Limb (tissue), 2 donors: Measurements from ENCODE around the gene ZNF772.
"Not testable (repeated sequence)": the region's sequence is repeated elsewhere in the genome, so short reads cannot be mapped to it uniquely, and the experiment has no call there.

Experiments used
- DNase-seq, 2 donors: peaks; one replicate each; pipeline ENCODE4 v3.0.0-alpha.2; 2016; ENCODE audit errors: extremely low spot score in 2 of 2

Gene ZNF772

GRCh38 chr19:57477191-57478008 lies at the start of gene ZNF772:
TSS of gene ZNF772 (minus strand) at chr19:57477566. CDS start at chr19:57477309, 257 bp downstream.
- DNase-seq, result peak; percentile 90 to 95

GRCh38 chr19:57518021-57518420 lies 40.7 kb upstream of the ZNF772 start:
- DNase-seq, result not testable (repeated sequence)

- DNase-seq, result no peak
Observed at GRCh38 chr19:57515255-57515654, 37.9 kb upstream of the ZNF772 start.

GRCh38 chr19:57512845-57513244 lies 35.5 kb upstream of the ZNF772 start:
- no peak for DNase-seq

- DNase-seq, result no peak
Observed at GRCh38 chr19:57511484-57511883, 34.1 kb upstream of the ZNF772 start.

- no peak for DNase-seq
Observed at GRCh38 chr19:57506163-57506562, 28.8 kb upstream of the ZNF772 start.

- not testable (repeated sequence) for DNase-seq
Observed at GRCh38 chr19:57500400-57500799, 23.0 kb upstream of the ZNF772 start.

GRCh38 chr19:57499680-57500395 lies 22.5 kb upstream of the ZNF772 start, which contains the start of gene ZNF773:
TSS of gene ZNF773 (plus strand) at chr19:57499938. CDS start at chr19:57500081, 143 bp downstream.
- DNase-seq, result peak; percentile 90 to 96

GRCh38 chr19:57499332-57499679 lies 21.9 kb upstream of the ZNF772 start:
- DNase-seq, result not testable (repeated sequence)

GRCh38 chr19:57488299-57488644 lies 10.9 kb upstream of the ZNF772 start:
- DNase-seq, result not testable (repeated sequence)

- peak; percentile 92 for DNase-seq
Observed at GRCh38 chr19:57487477-57488298, 10.3 kb upstream of the ZNF772 start, which contains the start of gene ZNF419. TSS of gene ZNF419 (plus strand) at chr19:57487750. CDS start at chr19:57487951, 201 bp downstream.

- no peak for DNase-seq
Observed at GRCh38 chr19:57473646-57474045, 3.7 kb downstream of the ZNF772 start.

- no peak for DNase-seq
Observed at GRCh38 chr19:57466489-57466888, 10.9 kb downstream of the ZNF772 start.

- no peak for DNase-seq
Observed at GRCh38 chr19:57465680-57466381, 11.5 kb downstream of the ZNF772 start.

GRCh38 chr19:57452307-57452706 lies 25.1 kb downstream of the ZNF772 start:
- DNase-seq, result no peak

- DNase-seq, result no peak
Observed at GRCh38 chr19:57443121-57443696, 34.2 kb downstream of the ZNF772 start.

GRCh38 chr19:57441979-57442752 lies 35.2 kb downstream of the ZNF772 start:
- DNase-seq, result no peak

- no peak for DNase-seq
Observed at GRCh38 chr19:57438925-57439324, 38.4 kb downstream of the ZNF772 start.

- DNase-seq, result no peak
Observed at GRCh38 chr19:57437931-57438330, 39.4 kb downstream of the ZNF772 start.

GRCh38 chr19:57436417-57436816 lies 40.9 kb downstream of the ZNF772 start:
- DNase-seq, result no peak
